IMR-90 (cell line): Measurements from ENCODE around the gene MECR. TPM values are rescaled to one million over a fixed set of nuclear protein-coding genes. Genes with fewer than 3 reads are reported as not detected.

Experiments used
- ATAC-seq: fragments of 200-7000 bp; cut with Tn5 transposase; 2 replicates; pipeline ENCODE4 v1.9.1; 2020; ENCODE audit warnings: low read depth, mild to moderate bottlenecking, moderate library complexity
- BruUV-seq: library from RNA; stranded (reverse); fragments of 400-500 nt; replicated peaks from 2 replicates; lab custom pipeline; 2021; lab: Mats Ljungman, UMichigan
- CTCF ChIA-PET: fragments of 300-600 bp; formaldehyde crosslinking; extraction: SDS; loops from one replicate; lab custom pipeline; 2021; ENCODE audit warnings: antibody characterized with exemption; lab: Yijun Ruan, JAX
- POLR2A ChIA-PET: fragments of 300-600 bp; sonication (Branson Sonifier 250); formaldehyde crosslinking; loops from one replicate; lab custom pipeline; 2022; ENCODE audit warnings: antibody characterized with exemption; ENCODE audit not compliant: unreplicated experiment; lab: Charles Lee
- DNase-seq: peaks from one replicate; pipeline ENCODE4 v3.0.0; 2013
- H2AFZ ChIP-seq: replicated peaks from 2 replicates; pipeline ENCODE3; 2013; ENCODE audit warnings: low read length, mild to moderate bottlenecking; ENCODE audit not compliant: poor library complexity
- H2AK5ac ChIP-seq: 2 replicates; pipeline ENCODE4 v1.6.1; 2013; ENCODE audit warnings: low read depth, low read length, inconsistent platforms
- H2AK9ac ChIP-seq: replicated peaks from 2 replicates; pipeline ENCODE3; 2013; ENCODE audit warnings: mild to moderate bottlenecking, low read depth, low read length, moderate library complexity; ENCODE audit not compliant: poor library complexity
- H2BK120ac ChIP-seq: 2 replicates; pipeline ENCODE4 v1.6.1; 2013; ENCODE audit warnings: low read depth, low read length, inconsistent platforms
- H2BK15ac ChIP-seq: 3 replicates; pipeline ENCODE4 v1.6.1; 2013; ENCODE audit warnings: low read depth, low read length, inconsistent platforms
- H2BK20ac ChIP-seq: 2 replicates; pipeline ENCODE4 v1.6.1; 2013; ENCODE audit warnings: low read depth, mild to moderate bottlenecking, inconsistent platforms, low read length, moderate library complexity
- H2BK5ac ChIP-seq: 2 replicates; pipeline ENCODE4 v1.6.1; 2013; ENCODE audit warnings: mild to moderate bottlenecking, low read depth, low read length, inconsistent platforms; ENCODE audit not compliant: poor library complexity, severe bottlenecking
- H3K14ac ChIP-seq: replicated peaks from 2 replicates; pipeline ENCODE4 v1.6.1; 2013; ENCODE audit warnings: low read depth, low read length, inconsistent platforms
- H3K18ac ChIP-seq: 2 replicates; pipeline ENCODE4 v1.6.1; 2013; ENCODE audit warnings: low read depth, low read length, control low read depth
- H3K23ac ChIP-seq: 2 replicates; pipeline ENCODE4 v1.6.1; 2013; ENCODE audit warnings: low read depth, low read length, inconsistent platforms
- H3K27ac ChIP-seq: 2 replicates; pipeline ENCODE4 v1.5.1; 2013; ENCODE audit warnings: mild to moderate bottlenecking, control low read depth, low read length; ENCODE audit not compliant: insufficient read depth
- H3K27me3 ChIP-seq: 2 replicates; pipeline ENCODE4 v1.6.1; 2013; ENCODE audit warnings: low read length; ENCODE audit not compliant: control insufficient read depth, insufficient read depth
- H3K36me3 ChIP-seq: 2 replicates; pipeline ENCODE4 v1.6.1; 2013; ENCODE audit warnings: low read length, mixed read lengths; ENCODE audit not compliant: control insufficient read depth, insufficient read depth
- H3K4ac ChIP-seq: 2 replicates; pipeline ENCODE4 v1.6.1; 2013; ENCODE audit warnings: low read depth, low read length, inconsistent platforms
- H3K4me1 ChIP-seq: 2 replicates; pipeline ENCODE4 v1.6.1; 2013; ENCODE audit warnings: low read length, mixed read lengths; ENCODE audit not compliant: control insufficient read depth, insufficient read depth
- H3K4me2 ChIP-seq: 2 replicates; pipeline ENCODE4 v1.6.1; 2013; ENCODE audit warnings: low read depth, mild to moderate bottlenecking, control low read depth, low read length, moderate library complexity
- H3K4me3 ChIP-seq: 2 replicates; pipeline ENCODE4 v1.5.1; 2013; ENCODE audit warnings: low read depth, mild to moderate bottlenecking, control low read depth, low read length, moderate library complexity; ENCODE audit not compliant: insufficient read depth
- H3K56ac ChIP-seq: 2 replicates; pipeline ENCODE4 v1.6.1; 2013; ENCODE audit warnings: low read length, inconsistent platforms; ENCODE audit not compliant: insufficient read depth; ENCODE audit errors: extremely low read depth
- H3K79me1 ChIP-seq, 2 experiments: 2 replicates each; pipeline ENCODE4 v1.6.1; 2013; ENCODE audit warnings: low read length in 2 of 2, inconsistent platforms in 1 of 2, low read depth in 1 of 2
- H3K9ac ChIP-seq: 2 replicates; pipeline ENCODE4 v1.6.1; 2013; ENCODE audit warnings: low read depth, low read length, control low read depth
- H3K9me1 ChIP-seq: 2 replicates; pipeline ENCODE4 v1.6.1; 2013; ENCODE audit warnings: low read length, inconsistent platforms; ENCODE audit not compliant: insufficient read depth
- H3K9me3 ChIP-seq: 2 replicates; pipeline ENCODE4 v1.6.1; 2013; ENCODE audit warnings: low read length; ENCODE audit not compliant: control insufficient read depth, insufficient read depth
- H4K20me1 ChIP-seq: 2 replicates; pipeline ENCODE4 v1.6.1; 2013; ENCODE audit warnings: low read length, inconsistent platforms; ENCODE audit not compliant: insufficient read depth
- H4K5ac ChIP-seq: 2 replicates; pipeline ENCODE4 v1.6.1; 2013; ENCODE audit warnings: mild to moderate bottlenecking, low read depth, low read length, control low read depth
- H4K8ac ChIP-seq, 2 experiments: 2 replicates each; pipeline ENCODE4 v1.6.1; 2013; ENCODE audit warnings: low read depth in 2 of 2, low read length in 2 of 2, control low read depth in 1 of 2, inconsistent platforms in 1 of 2
- H4K91ac ChIP-seq: 2 replicates; pipeline ENCODE4 v1.6.1; 2013; ENCODE audit warnings: low read depth, low read length, inconsistent platforms; ENCODE audit not compliant: insufficient read depth
- FOS ChIP-seq: fragments of 150-350 bp; IDR thresholded peaks from 2 replicates; pipeline ENCODE4 v1.6.1; 2016; ENCODE audit warnings: low read depth, low read length
- WGBS, 2 experiments: methylation state at CpG; one replicate each; pipeline versions ENCODE4 v1.1.5 to v1.1.7; 2013; ENCODE audit warnings: missing lambda C conversion rate in 2 of 2; ENCODE audit not compliant: insufficient read length in 1 of 2; ENCODE audit errors: extremely low coverage in 2 of 2; 5-methylcytosine and 5-hydroxymethylcytosine counted together
- dilution Hi-C: fragments of 300-500 bp; cut with HindIII; formaldehyde crosslinking; loops from one replicate; pipeline ENCODE4 v1.14.3; 2018; ENCODE audit warnings: low sequenced_read_pairs; ENCODE audit not compliant: unreplicated experiment
- in situ Hi-C: fragments of 300-500 bp; cut with MboI; formaldehyde crosslinking; loops from 3 replicates; pipeline ENCODE4 v1.14.3; 2019; ENCODE audit warnings: low sequenced_read_pairs, inconsistent platforms, mixed read lengths
- intact Hi-C: fragments of 100-400 bp; cut with micrococcal nuclease; formaldehyde crosslinking; loops from 2 replicates; pipeline ENCODE4 v1.10.0; 2022
- polyA plus RNA-seq, 3 experiments: library from polyadenylated mRNA; depleted of rRNA; stranded (reverse); fragments of >200 nt; gene quantifications; 2 replicates each; pipeline ENCODE4 v1.2.3, GENCODE V29; 2012; ENCODE audit warnings: low replicate concordance in 1 of 3
- total RNA-seq: library from RNA; depleted of rRNA; stranded (reverse); fragments of >200 nt; gene quantifications from 2 replicates; pipeline ENCODE4 v1.2.3, GENCODE V29; 2012

The MECR gene
- total and polyA plus RNA-seq, 2 of the 4 experiments (the other 2 are of a cell fraction): 20.3 to 24.8 TPM

DNA sequence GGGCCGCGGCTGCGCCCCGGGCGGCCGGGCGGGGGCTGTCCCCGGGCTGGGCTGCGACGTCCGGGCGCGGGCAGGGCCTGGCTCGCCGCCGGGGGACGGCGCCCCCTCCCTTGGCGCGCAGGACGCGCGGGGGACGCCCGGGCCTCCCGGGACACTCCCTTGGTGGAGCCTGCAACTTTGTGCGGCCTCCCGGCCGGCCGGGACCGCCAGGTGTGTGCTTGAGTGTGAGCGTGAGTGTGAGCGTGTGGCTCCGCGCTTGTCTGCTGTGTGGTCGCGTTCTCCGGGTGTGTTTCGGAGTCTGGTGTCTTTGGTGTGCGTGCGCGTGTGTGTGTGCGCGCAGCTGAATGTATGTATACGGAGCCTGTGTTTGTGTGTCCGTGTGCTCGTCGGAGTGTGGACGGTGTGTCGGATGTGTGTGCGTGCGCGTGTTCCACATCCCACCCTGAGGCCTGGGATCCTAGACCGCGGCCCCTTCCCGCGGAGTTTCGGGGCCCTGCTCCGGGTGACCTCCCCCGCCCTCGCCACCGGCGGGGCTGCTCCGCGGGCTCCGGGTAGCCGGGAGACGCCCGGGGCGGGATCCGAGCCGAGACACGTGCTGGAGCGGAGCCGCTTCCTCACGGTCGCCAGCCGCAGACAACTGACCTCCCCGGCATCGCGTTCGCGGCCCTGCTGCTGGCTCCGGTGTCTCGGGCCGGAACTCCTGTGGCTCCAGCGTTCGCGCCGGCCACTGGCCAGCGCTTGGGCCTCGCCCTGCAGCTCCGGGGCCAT lies 7.3 kb upstream of the MECR start:
- peak overlapping the region; percentile 83; the same call in 1 of the 2 replicates for H3K23ac ChIP-seq
- no peaks in the 10 kb centered on the region for H3K36me3 ChIP-seq
- peak overlapping the region; percentile 98 for H2AFZ ChIP-seq
- dilution Hi-C loops: no loop called here
- peak overlapping the region; percentile 95 for H4K5ac ChIP-seq
- H3K27ac ChIP-seq: no peak overlapping the region
- H3K9me1 ChIP-seq: no peaks in the 10 kb centered on the region
- H3K27me3 ChIP-seq: peaks cover 2% of the 10 kb centered on the region; the same call in 1 of the 2 replicates
- H3K79me1 ChIP-seq: peaks cover 3 to 5% of the 10 kb centered on the region in 2 experiments; a peak in 2 of 4 replicates
- H3K4me1 ChIP-seq: peaks cover 12% of the 10 kb centered on the region
- no peak for TF ChIP-seq FOS
- H3K9me3 ChIP-seq: no peaks in the 10 kb centered on the region
- H2BK20ac ChIP-seq: no peak overlapping the region
- ATAC-seq: no peak
- peak overlapping the region; percentile 70; the same call in 1 of the 2 replicates for H3K18ac ChIP-seq
- 0 out of 2 replicates have a peak overlapping the region, but pooled peaks have one; percentile 33 for H2AK5ac ChIP-seq
- 0 out of 2 replicates have a peak overlapping the region, but pooled peaks have one; percentile 40 for H2BK120ac ChIP-seq
- no peaks in the 10 kb centered on the region for H4K20me1 ChIP-seq
- 33% methylated on average over 3 of the region's 93 CpGs; no CpG with 5 or more reads in 1 of the 2 experiments for WGBS, 2 experiments
- peak overlapping the region; percentile 61 for H3K4me3 ChIP-seq
- no peak overlapping the region for H3K56ac ChIP-seq
- no peak for DNase-seq
- CTCF ChIA-PET: no interaction called here
- H2BK15ac ChIP-seq: no peak overlapping the region
- intact Hi-C loops: loop anchor here (2.0 to 5.0 kb wide), 3 partner anchors 554 to 1471 kb away; no protein-coding TSS in a partner anchor
- BruUV-seq: no TSS peak
- no peak overlapping the region for H4K91ac ChIP-seq
- POLR2A ChIA-PET: no interaction called here
- peak overlapping the region; percentile 81 to 84 for H4K8ac ChIP-seq
- no peak overlapping the region for H2AK9ac ChIP-seq
- peak overlapping the region; percentile 92 for H3K4me2 ChIP-seq
- peak overlapping the region; percentile 68; the same call in 1 of the 2 replicates for H3K14ac ChIP-seq
- peak overlapping the region; percentile 65 for H3K9ac ChIP-seq
- in situ Hi-C loops: loop anchor here (10.0 kb wide), 1 partner anchor 1477 kb away; no protein-coding TSS in a partner anchor
- no peak overlapping the region for H2BK5ac ChIP-seq
- H3K4ac ChIP-seq: peak overlapping the region; percentile 70; the same call in 1 of the 2 replicates
